CD4-positive, alpha-beta T cell (primary cell): ENCODE data around the gene PLK2. TPM values are rescaled to one million over a fixed set of nuclear protein-coding genes. Genes with fewer than 3 reads are reported as not detected.

Experiments used
- ATAC-seq: fragments of 200-7000 bp; cut with Tn5 transposase; one replicate; pipeline ENCODE4 v1.10.0; 2022; ENCODE audit warnings: mild to moderate bottlenecking; ENCODE audit not compliant: poor library complexity
- CTCF ChIA-PET: fragments of 350-600 bp; sonication (Branson Sonifier 250); formaldehyde crosslinking; loops from one replicate; lab custom pipeline; 2021; ENCODE audit warnings: antibody characterized with exemption, inconsistent platforms; lab: Charles Lee
- POLR2A ChIA-PET: fragments of 350-600 bp; sonication (Branson Sonifier 250); formaldehyde crosslinking; loops from one replicate; lab custom pipeline; 2021; ENCODE audit warnings: antibody characterized with exemption, inconsistent platforms; lab: Charles Lee
- DNase-seq, 14 experiments: peaks; one replicate each; pipeline ENCODE4 v3.0.0-alpha.2; 2013 to 2020; ENCODE audit warnings: mixed read lengths in 2 of 14
- H3K27ac ChIP-seq, 2 donors: one replicate each; pipeline versions ENCODE4 v1.5.1 to v1.7.0; 2013; ENCODE audit warnings: low read length in 2 of 2, low read depth in 1 of 2, mild to moderate bottlenecking in 1 of 2
- H3K27me3 ChIP-seq, 2 experiments: 1 replicate in 1 of 2; 2 replicates in 1 of 2; pipeline versions ENCODE4 v1.6.1 to v1.7.0; 2013; ENCODE audit warnings: low read length in 2 of 2, control low read depth in 1 of 2, mild to moderate bottlenecking in 1 of 2, moderate library complexity in 1 of 2; ENCODE audit not compliant: insufficient read depth in 2 of 2, control insufficient read depth in 1 of 2
- H3K36me3 ChIP-seq: one replicate; pipeline ENCODE4 v1.6.1; 2013; ENCODE audit warnings: low read length, control low read depth; ENCODE audit not compliant: insufficient read depth
- H3K4me1 ChIP-seq: one replicate; pipeline ENCODE4 v1.6.1; 2013; ENCODE audit warnings: low read length, control low read depth; ENCODE audit not compliant: insufficient read depth
- H3K4me3 ChIP-seq: one replicate; pipeline ENCODE4 v1.5.1; 2013; ENCODE audit warnings: mild to moderate bottlenecking, low read length, moderate library complexity
- H3K9me3 ChIP-seq, 2 experiments: 1 replicate in 1 of 2; 2 replicates in 1 of 2; pipeline versions ENCODE4 v1.6.1 to v1.7.0; 2013; ENCODE audit warnings: low read length in 2 of 2, mild to moderate bottlenecking in 2 of 2, control low read depth in 1 of 2, moderate library complexity in 1 of 2; ENCODE audit not compliant: control insufficient read depth in 1 of 2, insufficient read depth in 1 of 2
- H3K27ac Mint-ChIP-seq: one replicate; pipeline ENCODE4 v1.8.0; 2020; ENCODE audit warnings: mixed read lengths
- H3K27me3 Mint-ChIP-seq: one replicate; pipeline ENCODE4 v1.8.0; 2021; ENCODE audit warnings: mixed read lengths
- H3K36me3 Mint-ChIP-seq: one replicate; pipeline ENCODE4 v1.8.0; 2021; ENCODE audit warnings: low read depth, mixed read lengths
- H3K4me1 Mint-ChIP-seq: one replicate; pipeline ENCODE4 v1.8.0; 2021; ENCODE audit warnings: low read depth, mixed read lengths
- H3K4me3 Mint-ChIP-seq: one replicate; pipeline ENCODE4 v1.8.0; 2020; ENCODE audit warnings: mild to moderate bottlenecking, mixed read lengths
- H3K9me3 Mint-ChIP-seq: one replicate; pipeline ENCODE4 v1.8.0; 2020; ENCODE audit warnings: mixed read lengths
- CTCF ChIP-seq: fragments of 200-600 bp; IDR thresholded peaks from one replicate; pipeline ENCODE4 v1.8.0; 2022; ENCODE audit warnings: antibody characterized with exemption, mild to moderate bottlenecking
- intact Hi-C, 2 experiments: fragments of 100-400 bp; cut with DNase I in 1 of 2; cut with micrococcal nuclease in 1 of 2; formaldehyde crosslinking; loops; one replicate each; pipeline versions ENCODE4 v1.15.1 to v1.9.0; 2023 to 2025; cut with DNase I, micrococcal nuclease
- total RNA-seq, 174 experiments: library from RNA in 2 of 174; stranded (reverse) in 2 of 174; gene quantifications; one replicate each; pipeline ENCODE4 v1.2.3 and lab custom pipeline; 2021 to 2026

The PLK2 gene
- total RNA-seq, 2 experiments from 2014 or later = 57.2 to 59.7 TPM

GRCh38 chr5:58440901-58441460, 18.9 kb downstream of the PLK2 start:
- Mint-ChIP-seq H3K27me3 (peaks cover 20% of the 10 kb centered on the region), H3K4me3 (no peak overlapping the region), H3K36me3 (no peaks in the 10 kb centered on the region), H3K4me1 (no peaks in the 10 kb centered on the region), H3K9me3 (no peaks in the 10 kb centered on the region), H3K27ac (no peak overlapping the region)
- Histone ChIP-seq H3K4me3 (no peak overlapping the region), H3K27me3 (no peaks in the 10 kb centered on the region), H3K27ac (no peak overlapping the region), H3K4me1 (no peaks in the 10 kb centered on the region), H3K36me3 (no peaks in the 10 kb centered on the region), H3K9me3 (no peaks in the 10 kb centered on the region)
- no peak for ATAC-seq
- POLR2A ChIA-PET = no interaction called here
- intact Hi-C loops = no loop called here
- CTCF ChIA-PET = no interaction called here
- no peak for TF ChIP-seq CTCF
- DNase-seq = no peak

- no peak overlapping the region for H3K27ac ChIP-seq
- H3K9me3 Mint-ChIP-seq = no peaks in the 10 kb centered on the region
- intact Hi-C loops = no loop called here
- H3K36me3 ChIP-seq = no peaks in the 10 kb centered on the region
- ATAC-seq (no peak), DNase-seq (no peak)
- no peaks in the 10 kb centered on the region for H3K4me1 ChIP-seq
- no peak overlapping the region for H3K4me3 Mint-ChIP-seq
- TF ChIP-seq CTCF = no peak
- H3K27me3 Mint-ChIP-seq = peaks cover 8% of the 10 kb centered on the region
- POLR2A ChIA-PET = no interaction called here
- CTCF ChIA-PET = interaction anchor here (1.0 kb wide), 1 partner anchor 26 kb away, joined by 3 read pairs; no protein-coding TSS in a partner anchor
- H3K36me3 Mint-ChIP-seq = no peaks in the 10 kb centered on the region
- peaks cover 6% of the 10 kb centered on the region for H3K4me1 Mint-ChIP-seq
- H3K27ac Mint-ChIP-seq = no peak overlapping the region
- H3K4me3 ChIP-seq = no peak overlapping the region
- no peaks in the 10 kb centered on the region for H3K27me3 ChIP-seq
- H3K9me3 ChIP-seq = no peaks in the 10 kb centered on the region
These were observed 20.7 kb downstream of the PLK2 start for GRCh38 chr5:58439094-58439644.

GRCh38 chr5:58437661-58438060, 22.2 kb downstream of the PLK2 start:
- Mint-ChIP-seq H3K27me3 (no peaks in the 10 kb centered on the region), H3K27ac (no peak overlapping the region), H3K36me3 (no peaks in the 10 kb centered on the region), H3K4me1 (peaks cover 6% of the 10 kb centered on the region), H3K4me3 (no peak overlapping the region), H3K9me3 (no peaks in the 10 kb centered on the region)
- Histone ChIP-seq H3K4me1 (no peaks in the 10 kb centered on the region), H3K27me3 (no peaks in the 10 kb centered on the region), H3K9me3 (no peaks in the 10 kb centered on the region), H3K36me3 (no peaks in the 10 kb centered on the region), H3K4me3 (no peak overlapping the region), H3K27ac (no peak overlapping the region)
- ATAC-seq (no peak), DNase-seq (no peak)
- intact Hi-C loops = no loop called here
- TF ChIP-seq CTCF = no peak
- POLR2A ChIA-PET = no interaction called here
- CTCF ChIA-PET = no interaction called here
